ENCODE results near the gene LNPEP. TPM values are rescaled to one million over a fixed set of nuclear protein-coding genes. Genes with fewer than 3 reads are reported as not detected.

The LNPEP gene
- polyA plus RNA-seq, 1 donor: 19.7 TPM

DNA sequence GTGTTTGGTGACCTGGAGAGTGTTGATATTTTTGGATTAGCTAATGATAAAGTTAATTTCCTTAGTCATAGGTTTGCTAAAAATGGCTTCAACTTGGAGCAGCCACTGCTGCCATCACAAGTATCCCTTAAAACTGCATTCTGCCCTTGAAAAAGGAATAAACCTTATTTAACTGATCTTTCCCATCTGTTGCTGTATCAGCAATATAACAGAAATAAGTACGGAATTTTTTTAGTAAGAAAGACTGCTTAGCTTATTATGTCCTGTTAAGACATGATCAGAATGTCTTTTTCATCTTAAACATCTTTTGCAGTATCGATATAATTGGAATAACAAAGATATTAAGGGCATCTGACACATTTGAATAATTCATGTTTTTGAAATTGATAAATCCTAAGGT, 75.7 kb downstream of the LNPEP start:
- H3K4me1 ChIP-seq (ENCODE audit: control insufficient read depth, insufficient read depth, low read length): no peaks in the 10 kb centered on the region

DNA sequence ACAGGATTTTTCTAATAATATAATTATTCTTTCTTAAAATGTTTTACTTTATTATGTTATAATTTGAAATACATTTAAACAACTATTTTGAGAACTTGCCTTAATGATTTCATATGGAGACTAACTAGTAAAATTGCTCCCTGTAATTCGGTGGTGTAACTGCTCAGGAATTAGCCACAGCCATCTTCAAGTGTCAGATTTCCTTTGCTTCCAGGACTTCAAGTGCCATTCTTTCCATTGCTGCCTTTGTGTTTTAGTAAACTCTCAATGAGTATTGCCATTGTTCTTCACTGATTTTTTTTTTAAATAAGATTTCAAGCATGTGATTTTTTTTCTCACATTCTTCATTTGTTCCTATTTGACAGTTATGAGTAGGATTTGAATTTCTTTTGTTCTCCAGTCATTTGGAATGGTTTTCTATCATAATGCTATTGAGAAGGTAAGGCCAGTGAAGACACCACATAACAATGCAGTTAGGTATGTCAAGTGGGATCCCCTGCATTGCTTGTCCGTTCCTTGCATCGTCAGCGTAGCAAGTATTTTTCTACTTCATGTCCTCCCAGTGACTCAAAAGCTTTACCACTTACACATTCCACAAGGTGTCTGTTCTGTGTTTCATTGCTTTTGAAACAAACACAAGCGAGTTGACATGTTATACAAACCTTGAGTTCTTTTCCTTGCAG, 83.7 kb downstream of the LNPEP start:
- H3K4me1 ChIP-seq (ENCODE audit: control insufficient read depth, insufficient read depth, low read length): no peaks in the 10 kb centered on the region
- H3K9me3 ChIP-seq (ENCODE audit: control insufficient read depth, low read depth, low read length): no peaks in the 10 kb centered on the region
- peaks cover 49% of the 10 kb centered on the region for H3K36me3 ChIP-seq (ENCODE audit: control insufficient read depth, insufficient read depth, low read length)
- no peak overlapping the region for H3K27ac ChIP-seq (ENCODE audit: low read length)
- DNase-seq: no peak
- H3K4me3 ChIP-seq (ENCODE audit: low read length): no peak overlapping the region
- WGBS (ENCODE audit: insufficient coverage, low lambda C conversion rate): 100% methylated on average over 2 of the region's 5 CpGs
- H3K27me3 ChIP-seq (ENCODE audit: control insufficient read depth, insufficient read depth, low read length): no peaks in the 10 kb centered on the region

More for the DNA sequence above, 75.7 kb downstream of the LNPEP start:
- no peak overlapping the region for H3K4me3 ChIP-seq (ENCODE audit: low read length)
- DNase-seq: no peak
- H3K36me3 ChIP-seq (ENCODE audit: control insufficient read depth, insufficient read depth, low read length): peaks cover 26% of the 10 kb centered on the region
- 100% methylated on average over 2 of the region's 2 CpGs for WGBS (ENCODE audit: insufficient coverage, low lambda C conversion rate)
- no peaks in the 10 kb centered on the region for H3K9me3 ChIP-seq (ENCODE audit: control insufficient read depth, low read depth, low read length)
- no peaks in the 10 kb centered on the region for H3K27me3 ChIP-seq (ENCODE audit: control insufficient read depth, insufficient read depth, low read length)
- H3K27ac ChIP-seq (ENCODE audit: low read length): no peak overlapping the region

- H3K27me3 ChIP-seq (ENCODE audit: control insufficient read depth, insufficient read depth, low read length): no peaks in the 10 kb centered on the region
- no peaks in the 10 kb centered on the region for H3K4me1 ChIP-seq (ENCODE audit: control insufficient read depth, insufficient read depth, low read length)
- DNase-seq: no peak
- peaks cover 44% of the 10 kb centered on the region for H3K36me3 ChIP-seq (ENCODE audit: control insufficient read depth, insufficient read depth, low read length)
- no peak overlapping the region for H3K27ac ChIP-seq (ENCODE audit: low read length)
- no peak overlapping the region for H3K4me3 ChIP-seq (ENCODE audit: low read length)
- H3K9me3 ChIP-seq (ENCODE audit: control insufficient read depth, low read depth, low read length): no peaks in the 10 kb centered on the region
- no CpG with 5 or more reads among the region's 1 CpG for whole genome bisulfite sequencing (ENCODE audit: insufficient coverage, low lambda C conversion rate)
These were observed 85.5 kb downstream of the LNPEP start for GRCh38 chr5:97021416-97021815.

GRCh38 chr5:97022898-97023297, 87.0 kb downstream of the LNPEP start:
- Histone ChIP-seq H3K4me1 (ENCODE audit: control insufficient read depth, insufficient read depth, low read length) (no peaks in the 10 kb centered on the region), H3K36me3 (ENCODE audit: control insufficient read depth, insufficient read depth, low read length) (peaks cover 51% of the 10 kb centered on the region), H3K27ac (ENCODE audit: low read length) (no peak overlapping the region), H3K4me3 (ENCODE audit: low read length) (no peak overlapping the region), H3K27me3 (ENCODE audit: control insufficient read depth, insufficient read depth, low read length) (no peaks in the 10 kb centered on the region), H3K9me3 (ENCODE audit: control insufficient read depth, low read depth, low read length) (no peaks in the 10 kb centered on the region)
- DNase-seq: no peak
- WGBS (ENCODE audit: insufficient coverage, low lambda C conversion rate): 100% methylated on average over 1 of the region's 1 CpG

GRCh38 chr5:97026721-97027120, 90.8 kb downstream of the LNPEP start:
- Histone ChIP-seq H3K9me3 (ENCODE audit: control insufficient read depth, low read depth, low read length) (no peaks in the 10 kb centered on the region), H3K27ac (ENCODE audit: low read length) (no peak overlapping the region), H3K27me3 (ENCODE audit: control insufficient read depth, insufficient read depth, low read length) (no peaks in the 10 kb centered on the region), H3K4me1 (ENCODE audit: control insufficient read depth, insufficient read depth, low read length) (no peaks in the 10 kb centered on the region), H3K36me3 (ENCODE audit: control insufficient read depth, insufficient read depth, low read length) (peaks cover 54% of the 10 kb centered on the region), H3K4me3 (ENCODE audit: low read length) (no peak overlapping the region)
- no peak for DNase-seq
- WGBS (ENCODE audit: insufficient coverage, low lambda C conversion rate): no CpG with 5 or more reads among the region's 6 CpGs

DNA sequence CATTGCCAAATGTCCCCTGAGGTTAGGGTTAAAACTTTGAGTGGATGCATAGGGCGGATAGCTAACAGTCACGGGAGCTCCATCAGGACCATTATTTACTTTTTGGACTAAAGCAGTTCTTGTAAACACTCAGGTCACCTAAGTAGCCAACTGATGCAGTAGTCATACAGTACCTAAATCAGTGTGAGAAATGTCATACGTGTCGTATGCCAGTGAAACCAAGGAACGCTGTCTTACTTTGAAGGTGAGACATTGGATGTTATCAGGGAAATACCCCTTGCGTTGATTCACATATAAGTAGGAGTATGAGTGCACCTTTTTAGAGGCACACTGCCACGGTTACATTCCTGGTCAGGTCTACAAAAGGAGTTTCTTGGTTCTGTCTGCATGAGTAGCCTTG, 101.9 kb downstream of the LNPEP start:
- H3K4me3 ChIP-seq (ENCODE audit: low read length): no peak overlapping the region
- H3K36me3 ChIP-seq (ENCODE audit: control insufficient read depth, insufficient read depth, low read length): peaks cover 2% of the 10 kb centered on the region
- H3K4me1 ChIP-seq (ENCODE audit: control insufficient read depth, insufficient read depth, low read length): peaks cover 5% of the 10 kb centered on the region
- no peaks in the 10 kb centered on the region for H3K27me3 ChIP-seq (ENCODE audit: control insufficient read depth, insufficient read depth, low read length)
- no peak overlapping the region for H3K27ac ChIP-seq (ENCODE audit: low read length)
- no peak for DNase-seq
- H3K9me3 ChIP-seq (ENCODE audit: control insufficient read depth, low read depth, low read length): no peaks in the 10 kb centered on the region
- WGBS (ENCODE audit: insufficient coverage, low lambda C conversion rate): no CpG with 5 or more reads among the region's 7 CpGs

- H3K4me1 ChIP-seq (ENCODE audit: control insufficient read depth, insufficient read depth, low read length): peaks cover 15% of the 10 kb centered on the region
- peak in 1 of 2 donors; percentile 30 for DNase-seq
- 92% methylated on average over 2 of the region's 4 CpGs for WGBS (ENCODE audit: insufficient coverage, low lambda C conversion rate)
These were observed 105.4 kb downstream of the LNPEP start for GRCh38 chr5:97041239-97041638.

DNA sequence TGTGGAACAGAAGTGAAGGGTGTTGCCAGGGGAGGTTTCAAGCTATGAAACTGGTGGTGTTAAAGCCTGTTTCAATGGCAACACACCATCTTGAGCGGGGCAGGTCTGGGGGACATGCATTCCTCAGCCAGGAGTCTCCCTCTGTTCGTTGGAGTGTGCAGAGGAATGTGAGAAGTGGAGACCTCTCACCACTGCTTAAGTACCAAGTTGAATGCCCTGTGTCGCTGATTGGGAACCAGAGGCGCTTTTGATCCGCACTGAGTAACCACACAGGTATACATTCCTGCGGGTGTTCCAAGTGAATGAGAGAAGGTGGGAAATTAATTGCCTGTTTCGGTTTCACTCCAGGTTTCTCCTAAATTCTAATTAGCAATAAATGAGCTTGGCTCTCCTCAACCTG, 107.1 kb downstream of the LNPEP start:
- H3K36me3 ChIP-seq (ENCODE audit: control insufficient read depth, insufficient read depth, low read length): no peaks in the 10 kb centered on the region
- H3K27ac ChIP-seq (ENCODE audit: low read length): no peak overlapping the region
- no peaks in the 10 kb centered on the region for H3K9me3 ChIP-seq (ENCODE audit: control insufficient read depth, low read depth, low read length)
- WGBS (ENCODE audit: insufficient coverage, low lambda C conversion rate): no CpG with 5 or more reads among the region's 7 CpGs
- no peak overlapping the region for H3K4me3 ChIP-seq (ENCODE audit: low read length)
- no peaks in the 10 kb centered on the region for H3K27me3 ChIP-seq (ENCODE audit: control insufficient read depth, insufficient read depth, low read length)
- peaks cover 15% of the 10 kb centered on the region for H3K4me1 ChIP-seq (ENCODE audit: control insufficient read depth, insufficient read depth, low read length)
- DNase-seq: no peak

More at GRCh38 chr5:97041239-97041638, 105.4 kb downstream of the LNPEP start:
- Histone ChIP-seq H3K9me3 (ENCODE audit: control insufficient read depth, low read depth, low read length) (no peaks in the 10 kb centered on the region), H3K36me3 (ENCODE audit: control insufficient read depth, insufficient read depth, low read length) (no peaks in the 10 kb centered on the region), H3K27me3 (ENCODE audit: control insufficient read depth, insufficient read depth, low read length) (no peaks in the 10 kb centered on the region), H3K4me3 (ENCODE audit: low read length) (no peak overlapping the region), H3K27ac (ENCODE audit: low read length) (no peak overlapping the region)

DNA sequence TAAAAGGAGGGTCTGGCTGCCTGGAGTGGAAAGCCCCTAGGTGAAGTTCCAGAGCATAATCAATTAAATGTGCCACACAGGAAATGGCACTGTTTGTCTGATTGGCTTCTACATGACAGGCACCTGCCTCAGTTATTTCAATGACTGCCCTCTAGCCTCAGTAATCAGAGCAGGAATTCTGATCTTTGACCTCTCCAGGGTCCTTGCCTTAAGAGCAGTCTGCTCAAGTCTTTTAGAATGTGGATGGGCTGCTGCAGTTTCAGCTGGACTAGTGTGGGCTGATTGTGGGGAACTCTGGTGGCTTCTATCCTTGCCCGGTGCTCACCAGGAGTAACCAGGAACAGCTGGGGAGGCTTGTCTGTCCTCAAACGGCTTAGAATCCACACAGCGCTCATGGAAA, 107.6 kb downstream of the LNPEP start:
- Histone ChIP-seq H3K4me3 (ENCODE audit: low read length) (no peak overlapping the region), H3K27me3 (ENCODE audit: control insufficient read depth, insufficient read depth, low read length) (no peaks in the 10 kb centered on the region), H3K27ac (ENCODE audit: low read length) (no peak overlapping the region), H3K4me1 (ENCODE audit: control insufficient read depth, insufficient read depth, low read length) (peaks cover 15% of the 10 kb centered on the region), H3K36me3 (ENCODE audit: control insufficient read depth, insufficient read depth, low read length) (no peaks in the 10 kb centered on the region), H3K9me3 (ENCODE audit: control insufficient read depth, low read depth, low read length) (no peaks in the 10 kb centered on the region)
- peak in 1 of 2 donors; percentile 20 for DNase-seq
- WGBS (ENCODE audit: insufficient coverage, low lambda C conversion rate): no CpG with 5 or more reads among the region's 3 CpGs

- no peak overlapping the region for H3K4me3 ChIP-seq (ENCODE audit: low read length)
- H3K9me3 ChIP-seq (ENCODE audit: control insufficient read depth, low read depth, low read length): no peaks in the 10 kb centered on the region
- WGBS (ENCODE audit: insufficient coverage, low lambda C conversion rate): no CpG with 5 or more reads among the region's 2 CpGs
- no peak overlapping the region for H3K27ac ChIP-seq (ENCODE audit: low read length)
- no peaks in the 10 kb centered on the region for H3K36me3 ChIP-seq (ENCODE audit: control insufficient read depth, insufficient read depth, low read length)
- no peaks in the 10 kb centered on the region for H3K27me3 ChIP-seq (ENCODE audit: control insufficient read depth, insufficient read depth, low read length)
- DNase-seq: peak; percentile 26 to 60
- peaks cover 13% of the 10 kb centered on the region for H3K4me1 ChIP-seq (ENCODE audit: control insufficient read depth, insufficient read depth, low read length)
These were observed 108.2 kb downstream of the LNPEP start for GRCh38 chr5:97044052-97044451.

All from large intestine (tissue), 3 donors.